Endothelial cell of umbilical vein (primary cell): ENCODE results near the gene CDK10.

Source experiments
- CTCF ChIP-seq, 2 donors: IDR thresholded peaks; 1 replicate in 1 of 2; 2 replicates in 1 of 2; pipeline ENCODE4 v1.5.1; 2011; ENCODE audit warnings: low read length in 2 of 2, mild to moderate bottlenecking in 2 of 2, moderate library complexity in 2 of 2, control low read depth in 1 of 2, inconsistent platforms in 1 of 2, low read depth in 1 of 2; ENCODE audit not compliant: insufficient read depth in 1 of 2; ENCODE audit errors: extremely low read depth in 1 of 2
- EZH2 ChIP-seq: IDR thresholded peaks from 2 replicates; pipeline ENCODE4 v1.6.1; 2012; ENCODE audit warnings: borderline replicate concordance, low read depth, mild to moderate bottlenecking, moderate library complexity, low read length, inconsistent platforms; ENCODE audit not compliant: severe bottlenecking
- FOS ChIP-seq: IDR thresholded peaks from 2 replicates; pipeline ENCODE4 v1.6.1; 2011; ENCODE audit warnings: mild to moderate bottlenecking, low read length, moderate library complexity, borderline replicate concordance; ENCODE audit not compliant: insufficient read depth
- GATA2 ChIP-seq: IDR thresholded peaks from 2 replicates; pipeline ENCODE4 v1.7.0; 2011; ENCODE audit warnings: low read depth, mild to moderate bottlenecking, moderate library complexity, mixed read lengths, low read length; ENCODE audit not compliant: insufficient read length, insufficient read depth
- MAX ChIP-seq: IDR thresholded peaks from 2 replicates; pipeline ENCODE4 v1.6.1; 2011; ENCODE audit not compliant: insufficient read depth, insufficient read length
- MYC ChIP-seq: IDR thresholded peaks from one replicate; pipeline ENCODE4 v1.6.1; 2011; ENCODE audit warnings: mild to moderate bottlenecking, low read depth, low read length
- POLR2A ChIP-seq: IDR thresholded peaks from 2 replicates; pipeline ENCODE4 v1.6.1; 2012; ENCODE audit warnings: low read depth, mild to moderate bottlenecking, control low read depth, low read length
- POLR2AphosphoS5 ChIP-seq: IDR thresholded peaks from 2 replicates; pipeline ENCODE4 v1.6.1; 2012; ENCODE audit warnings: low read depth, mild to moderate bottlenecking, control low read depth, low read length, moderate library complexity; ENCODE audit not compliant: insufficient read depth

- TF ChIP-seq MAX (no peak), CTCF (IDR thresholded peaks at IDR 0.05; ENCODE audit: extremely low read depth in 1 of 2, insufficient read depth in 1 of 2, low read depth in 1 of 2, low read length in 2 of 2) (no peak), POLR2AphosphoS5 (no peak), POLR2A (no peak), EZH2 (no peak), FOS (no peak), MYC (no peak), GATA2 (no peak)
These were observed 1.9 kb downstream of the CDK10 start for GRCh38 chr16:89688395-89688794.
